NB4 (cell line): ENCODE measurements around the gene SEC61B.

ENCODE experiments used
- DNase-seq: peaks from one replicate; pipeline ENCODE4 v3.0.0; 2010; ENCODE audit warnings: low read depth
- H3K4me3 ChIP-seq: one replicate; pipeline ENCODE4 v1.5.1; 2011; ENCODE audit warnings: mild to moderate bottlenecking, low read depth, low read length, moderate library complexity
- CTCF ChIP-seq: IDR thresholded peaks from one replicate; pipeline ENCODE4 v1.5.1; 2012; ENCODE audit warnings: low read depth, low read length
- MAX ChIP-seq: IDR thresholded peaks from 2 replicates; pipeline ENCODE4 v1.6.1; 2011; ENCODE audit warnings: low read depth, low read length
- MYC ChIP-seq: IDR thresholded peaks from 2 replicates; pipeline ENCODE4 v1.6.1; 2011; ENCODE audit warnings: low read depth, low read length
- POLR2A ChIP-seq: IDR thresholded peaks from 2 replicates; pipeline ENCODE4 v1.6.1; 2011; ENCODE audit warnings: mild to moderate bottlenecking; ENCODE audit not compliant: insufficient read length; ENCODE audit errors: extremely low read depth

The SEC61B gene

GRCh38 chr9:99244344-99245260, 22.5 kb downstream of the SEC61B start:
- TF ChIP-seq POLR2A (no peak), MYC (no peak), CTCF (no peak), MAX (no peak)
- no peak overlapping the region for H3K4me3 ChIP-seq
- peak; percentile 28 for DNase-seq

GRCh38 chr9:99249619-99250018, 27.5 kb downstream of the SEC61B start:
- H3K4me3 ChIP-seq = no peak overlapping the region
- TF ChIP-seq CTCF = no peak
- no peak for TF ChIP-seq MAX
- no peak for TF ChIP-seq MYC
- TF ChIP-seq POLR2A = no peak
- DNase-seq = no peak

GRCh38 chr9:99251157-99251556, 29.1 kb downstream of the SEC61B start:
- TF ChIP-seq POLR2A = no peak
- TF ChIP-seq MYC = no peak
- TF ChIP-seq MAX = no peak
- TF ChIP-seq CTCF = no peak
- H3K4me3 ChIP-seq = no peak overlapping the region
- DNase-seq = no peak

GRCh38 chr9:99253134-99253533, 31.1 kb downstream of the SEC61B start:
- TF ChIP-seq POLR2A = no peak
- TF ChIP-seq MAX = no peak
- no peak for TF ChIP-seq CTCF
- TF ChIP-seq MYC = no peak
- no peak for DNase-seq
- H3K4me3 ChIP-seq = no peak overlapping the region

GRCh38 chr9:99253772-99254431, 31.8 kb downstream of the SEC61B start:
- TF ChIP-seq MAX (no peak), POLR2A (no peak), CTCF (no peak), MYC (no peak)
- no peak for DNase-seq
- H3K4me3 ChIP-seq = no peak overlapping the region
